HG03103 (cell line): ENCODE results near the gene ZNF684.
"Not testable (repeated sequence)": the region's sequence is repeated elsewhere in the genome, so short reads cannot be mapped to it uniquely, and the experiment has no call there.

Experiments used
- ATAC-seq: cut with Tn5 transposase; IDR thresholded peaks from one replicate; pipeline ENCODE4 v1.9.1; 2021; ENCODE audit warnings: low read depth; ENCODE audit not compliant: unreplicated experiment

Gene ZNF684

GRCh38 chr1:40531381-40532061 lies at the start of gene ZNF684:
TSS of gene ZNF684 (plus strand) at chr1:40531637. CDS start at chr1:40533167, 1,530 bp downstream.
- peak; percentile 91 for ATAC-seq

- no peak for ATAC-seq
These were observed 36.0 kb upstream of the ZNF684 start for GRCh38 chr1:40495315-40495903.

GRCh38 chr1:40502651-40503050 lies 28.8 kb upstream of the ZNF684 start:
- not testable (repeated sequence) for ATAC-seq

- ATAC-seq, result no peak
These were observed 23.5 kb upstream of the ZNF684 start for GRCh38 chr1:40507973-40508372.

- peak; percentile 87 for ATAC-seq
These were observed 22.8 kb upstream of the ZNF684 start, which contains the start of gene EXO5 for GRCh38 chr1:40508375-40509341. TSS of gene EXO5 (plus strand) at chr1:40508767. CDS start at chr1:40514545, 5,778 bp downstream.

- no peak for ATAC-seq
These were observed 11.9 kb upstream of the ZNF684 start for GRCh38 chr1:40519517-40519916.

- no peak for ATAC-seq
These were observed 579 bp upstream of the ZNF684 start for GRCh38 chr1:40530735-40531380.

GRCh38 chr1:40532062-40532389 lies 589 bp downstream of the ZNF684 start:
- ATAC-seq, result no peak

- no peak for ATAC-seq
These were observed 1.5 kb downstream of the ZNF684 start for GRCh38 chr1:40532844-40533424.

GRCh38 chr1:40534589-40534988 lies 3.2 kb downstream of the ZNF684 start:
- no peak for ATAC-seq

- no peak for ATAC-seq
These were observed 4.3 kb downstream of the ZNF684 start for GRCh38 chr1:40535732-40536131.

- no peak for ATAC-seq
These were observed 7.9 kb downstream of the ZNF684 start for GRCh38 chr1:40539338-40539737.

- ATAC-seq, result no peak
These were observed 15.5 kb downstream of the ZNF684 start for GRCh38 chr1:40546957-40547356.

GRCh38 chr1:40553017-40553416 lies 21.6 kb downstream of the ZNF684 start:
- ATAC-seq, result no peak

GRCh38 chr1:40554807-40555206 lies 23.4 kb downstream of the ZNF684 start:
- ATAC-seq, result not testable (repeated sequence)

- no peak for ATAC-seq
These were observed 24.7 kb downstream of the ZNF684 start for GRCh38 chr1:40556121-40556520.

GRCh38 chr1:40558241-40558640 lies 26.8 kb downstream of the ZNF684 start:
- ATAC-seq, result not testable (repeated sequence)

GRCh38 chr1:40562185-40562584 lies 30.7 kb downstream of the ZNF684 start:
- ATAC-seq, result no peak

- no peak for ATAC-seq
These were observed 31.8 kb downstream of the ZNF684 start for GRCh38 chr1:40563266-40563665.

- ATAC-seq, result no peak
These were observed 33.1 kb downstream of the ZNF684 start for GRCh38 chr1:40564506-40564905.
